GM23248 (cell line): ENCODE data around the gene AKT3. TPM values are rescaled to one million over a fixed set of nuclear protein-coding genes. Genes with fewer than 3 reads are reported as not detected.

Experiments used
- DNase-seq: peaks from one replicate; pipeline ENCODE4 v3.0.0-alpha.2; 2015
- H2AFZ ChIP-seq: fragments of 200-600 bp; sonication (generic); 2 replicates; pipeline ENCODE4 v1.6.1; 2016; ENCODE audit warnings: antibody characterized with exemption
- H3F3A ChIP-seq: fragments of 200-600 bp; sonication (generic); 2 replicates; pipeline ENCODE4 v1.6.1; 2016; ENCODE audit warnings: mild to moderate bottlenecking, antibody characterized with exemption, mixed run types; ENCODE audit not compliant: insufficient read depth
- H3K27ac ChIP-seq: fragments of 200-600 bp; sonication (generic); 2 replicates; pipeline ENCODE4 v1.5.1; 2016; ENCODE audit warnings: mild to moderate bottlenecking
- H3K27me3 ChIP-seq: fragments of 200-600 bp; sonication (generic); replicated peaks from 2 replicates; pipeline ENCODE4 v1.6.1; 2016; ENCODE audit warnings: mild to moderate bottlenecking; ENCODE audit not compliant: insufficient read depth
- H3K36me3 ChIP-seq: fragments of 200-600 bp; sonication (generic); 2 replicates; pipeline ENCODE4 v1.6.1; 2016; ENCODE audit warnings: low read depth, mild to moderate bottlenecking
- H3K4me1 ChIP-seq: fragments of 200-600 bp; sonication (generic); 2 replicates; pipeline ENCODE4 v1.6.1; 2016; ENCODE audit warnings: mild to moderate bottlenecking; ENCODE audit not compliant: insufficient read depth
- H3K4me2 ChIP-seq: fragments of 200-600 bp; sonication (generic); one replicate; pipeline ENCODE4 v1.6.1; 2016; ENCODE audit warnings: mild to moderate bottlenecking; ENCODE audit not compliant: unreplicated experiment
- H3K4me3 ChIP-seq: fragments of 200-600 bp; sonication (generic); 2 replicates; pipeline ENCODE4 v1.5.1; 2016; ENCODE audit warnings: mild to moderate bottlenecking
- H3K79me2 ChIP-seq: fragments of 200-600 bp; sonication (generic); 2 replicates; pipeline ENCODE4 v1.6.1; 2016; ENCODE audit warnings: mild to moderate bottlenecking; ENCODE audit not compliant: insufficient read depth
- H3K9ac ChIP-seq: fragments of 200-600 bp; sonication (generic); 2 replicates; pipeline ENCODE4 v1.6.1; 2016; ENCODE audit warnings: mild to moderate bottlenecking
- H3K9me2 ChIP-seq: fragments of 200-600 bp; sonication (generic); 2 replicates; pipeline ENCODE4 v1.6.1; 2016; ENCODE audit warnings: mixed run types, mild to moderate bottlenecking, moderate library complexity; ENCODE audit not compliant: insufficient read depth
- H3K9me3 ChIP-seq: fragments of 200-600 bp; sonication (generic); one replicate; pipeline ENCODE4 v1.6.1; 2017; ENCODE audit warnings: low read depth
- H4K20me1 ChIP-seq: fragments of 200-600 bp; sonication (generic); 2 replicates; pipeline ENCODE4 v1.6.0; 2016; ENCODE audit not compliant: insufficient read depth
- EZH2 ChIP-seq: fragments of 200-600 bp; sonication (generic); IDR thresholded peaks from 2 replicates; pipeline ENCODE4 v1.6.1; 2018; ENCODE audit warnings: antibody characterized with exemption, mild to moderate bottlenecking; ENCODE audit not compliant: insufficient read depth, poor library complexity, severe bottlenecking
- EZH2phosphoT487 ChIP-seq: fragments of 200-600 bp; sonication (generic); IDR thresholded peaks from 2 replicates; pipeline ENCODE4 v1.6.1; 2018; ENCODE audit warnings: antibody characterized with exemption, moderate library complexity, mild to moderate bottlenecking, low read depth; ENCODE audit not compliant: insufficient read depth
- WGBS, 2 experiments: methylation state at CpG; one replicate each; pipeline ENCODE4 v1.1.6; 2015 to 2017; ENCODE audit warnings: low lambda C conversion rate in 2 of 2, low coverage in 1 of 2; ENCODE audit errors: missing lambda C conversion rate in 2 of 2; 5-methylcytosine and 5-hydroxymethylcytosine counted together
- in situ Hi-C: fragments of 300-500 bp; cut with MboI; formaldehyde crosslinking; loops from 2 replicates; pipeline ENCODE4 v1.15.0; 2020
- polyA plus RNA-seq: library from polyadenylated mRNA; unstranded; fragments of >200 nt; fragmentation: Nextera tagmentation; extraction: Ambion mirVana; gene quantifications from 2 replicates; pipeline ENCODE4 v1.2.1, GENCODE V29; 2016
- total RNA-seq: library from RNA; depleted of rRNA; stranded (reverse); fragments of >200 nt; shearing (Covaris generic); gene quantifications from 2 replicates; pipeline ENCODE4 v1.2.3, GENCODE V29; 2014

AKT3 gene
- total and polyA plus RNA-seq, 2 experiments from 2014 or later, result 9.1 to 31.2 TPM

DNA sequence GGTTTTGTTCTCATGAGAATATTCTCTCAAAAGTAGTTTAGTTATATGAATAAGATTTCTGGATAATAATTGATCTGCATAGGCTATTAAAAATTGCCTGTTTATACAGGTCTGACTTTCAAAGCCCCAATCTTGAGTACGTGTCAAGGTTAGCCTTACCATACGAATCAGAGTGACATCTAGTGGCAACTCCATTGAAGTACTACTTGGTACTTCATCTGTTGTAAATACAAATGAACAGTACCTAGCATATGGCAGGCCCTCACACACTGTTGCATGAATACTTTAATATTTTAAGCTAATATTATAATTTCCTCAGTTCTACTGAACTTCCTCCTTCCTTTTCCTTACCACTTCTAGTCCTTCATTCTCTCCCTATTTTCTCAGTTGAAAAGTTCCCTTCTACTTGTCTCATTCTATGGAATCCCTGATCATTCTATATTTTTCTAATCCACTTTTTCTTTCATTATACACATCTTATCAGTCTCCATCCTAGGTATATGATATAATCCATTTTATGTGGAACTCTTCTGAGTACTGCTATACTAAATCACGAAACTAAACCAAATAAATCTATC lies 101.2 kb downstream of the AKT3 start:
- H3K9me2 ChIP-seq, result no peaks in the 10 kb centered on the region
- H3K4me1 ChIP-seq, result peaks cover 26% of the 10 kb centered on the region
- no peak overlapping the region for H3K4me3 ChIP-seq
- H4K20me1 ChIP-seq, result no peaks in the 10 kb centered on the region; the same call in 1 of the 2 replicates
- peaks cover 10% of the 10 kb centered on the region; the same call in 1 of the 2 replicates for H3F3A ChIP-seq
- no peak overlapping the region for H3K4me2 ChIP-seq
- 31 to 34% methylated on average over 3 of the region's 3 CpGs for WGBS, 2 experiments
- no peaks in the 10 kb centered on the region for H3K27me3 ChIP-seq
- TF ChIP-seq EZH2 (no peak), EZH2phosphoT487 (no peak)
- DNase-seq, result peak; percentile 88
- no peaks in the 10 kb centered on the region for H3K36me3 ChIP-seq
- in situ Hi-C loops, result loop anchor here (25.0 kb wide), 1 partner anchor 386 kb away; no protein-coding TSS in a partner anchor
- H2AFZ ChIP-seq, result no peak overlapping the region
- peak overlapping the region; percentile 11; the same call in 1 of the 2 replicates for H3K9ac ChIP-seq
- no peaks in the 10 kb centered on the region for H3K9me3 ChIP-seq
- peaks cover 93% of the 10 kb centered on the region for H3K79me2 ChIP-seq
- peak overlapping the region; percentile 5; the same call in 1 of the 2 replicates for H3K27ac ChIP-seq

DNA sequence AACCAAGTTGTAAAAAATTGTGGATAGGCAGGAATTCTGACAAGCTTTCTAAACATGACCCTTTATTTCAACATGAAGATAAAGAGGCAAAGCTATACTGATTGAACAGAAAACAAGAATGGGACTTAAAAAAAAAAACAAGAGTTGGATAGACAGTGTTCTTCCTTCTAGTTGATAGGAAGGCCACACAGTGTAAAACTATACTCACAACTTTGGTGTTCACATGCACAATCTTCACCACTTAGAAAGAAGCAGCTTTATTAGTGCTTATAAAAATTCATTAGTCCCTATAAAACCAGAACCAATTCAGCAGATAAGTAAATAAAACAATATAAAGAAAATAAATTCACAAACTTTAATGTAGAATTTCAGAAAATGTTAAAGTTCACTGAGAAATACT lies 101.8 kb downstream of the AKT3 start:
- Histone ChIP-seq H3K27ac (peak overlapping the region; percentile 5; the same call in 1 of the 2 replicates), H3F3A (peaks cover 14% of the 10 kb centered on the region), H3K9me2 (no peaks in the 10 kb centered on the region), H3K4me2 (no peak overlapping the region), H2AFZ (no peak overlapping the region), H3K36me3 (no peaks in the 10 kb centered on the region), H3K4me1 (peaks cover 27% of the 10 kb centered on the region), H3K4me3 (no peak overlapping the region), H3K9me3 (no peaks in the 10 kb centered on the region), H4K20me1 (no peaks in the 10 kb centered on the region; the same call in 1 of the 2 replicates), H3K27me3 (no peaks in the 10 kb centered on the region), H3K79me2 (peaks cover 93% of the 10 kb centered on the region), H3K9ac (peak overlapping the region; percentile 11; the same call in 1 of the 2 replicates)
- in situ Hi-C loops, result loop anchor here (25.0 kb wide), 1 partner anchor 386 kb away; no protein-coding TSS in a partner anchor
- no peak for TF ChIP-seq EZH2phosphoT487
- no peak for TF ChIP-seq EZH2
- DNase-seq, result no peak

DNA sequence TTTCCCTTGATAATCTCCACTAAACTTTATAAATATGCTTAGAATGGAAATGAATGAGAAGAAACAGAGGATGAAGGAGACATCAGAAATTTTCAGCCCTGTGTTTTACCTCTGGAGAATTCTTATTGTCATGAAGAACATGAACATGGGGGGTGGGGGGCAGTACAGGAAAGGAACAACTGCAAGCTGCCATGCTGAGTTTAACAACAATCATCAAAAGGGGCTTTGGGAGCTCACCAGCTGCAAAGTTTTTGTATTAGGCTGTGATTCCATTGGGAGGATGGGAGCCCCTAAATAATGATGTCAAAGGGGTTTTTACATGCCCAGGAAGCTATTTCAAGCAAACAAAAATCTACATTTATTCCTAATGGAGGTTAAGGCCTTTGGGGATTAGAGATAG lies 103.3 kb downstream of the AKT3 start:
- TF ChIP-seq EZH2 (no peak), EZH2phosphoT487 (no peak)
- Histone ChIP-seq H3K9me3 (no peaks in the 10 kb centered on the region), H3K79me2 (peaks cover 89% of the 10 kb centered on the region), H3K9ac (no peak overlapping the region), H3K9me2 (no peaks in the 10 kb centered on the region), H2AFZ (no peak overlapping the region), H3K4me2 (no peak overlapping the region), H3K4me3 (no peak overlapping the region), H3F3A (peaks cover 28% of the 10 kb centered on the region), H3K27ac (no peak overlapping the region), H3K36me3 (no peaks in the 10 kb centered on the region), H3K27me3 (no peaks in the 10 kb centered on the region), H4K20me1 (no peaks in the 10 kb centered on the region; the same call in 1 of the 2 replicates), H3K4me1 (peaks cover 40% of the 10 kb centered on the region)
- in situ Hi-C loops, result loop anchor here (25.0 kb wide), 1 partner anchor 384 kb away; no protein-coding TSS in a partner anchor
- no peak for DNase-seq

DNA sequence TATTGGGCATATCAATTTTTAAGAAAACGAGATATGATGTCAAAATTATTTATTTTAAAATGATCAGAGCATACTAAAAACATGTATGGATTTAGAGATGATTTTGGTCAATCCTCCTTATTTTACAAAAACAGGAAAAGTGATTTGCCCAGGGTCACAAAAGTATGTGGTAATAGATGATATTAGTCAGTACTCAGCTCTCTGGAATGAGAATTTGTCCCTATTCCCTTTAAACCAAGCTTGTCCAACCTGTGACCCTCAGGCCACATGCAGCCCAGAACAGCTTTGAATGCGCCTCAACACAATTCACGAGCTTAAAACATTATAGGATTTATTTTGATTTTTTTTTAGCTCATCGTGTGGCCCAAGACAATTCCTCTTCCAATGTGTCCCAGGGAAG lies 104.7 kb downstream of the AKT3 start:
- H4K20me1 ChIP-seq, result no peaks in the 10 kb centered on the region; the same call in 1 of the 2 replicates
- H3K27me3 ChIP-seq, result no peaks in the 10 kb centered on the region
- H3K4me1 ChIP-seq, result peaks cover 51% of the 10 kb centered on the region
- no peak overlapping the region for H2AFZ ChIP-seq
- no peaks in the 10 kb centered on the region for H3K36me3 ChIP-seq
- H3K27ac ChIP-seq, result no peak overlapping the region
- H3K9me3 ChIP-seq, result no peaks in the 10 kb centered on the region
- peak; percentile 54 for DNase-seq
- in situ Hi-C loops, result loop anchor here (25.0 kb wide), 1 partner anchor 383 kb away; no protein-coding TSS in a partner anchor
- no peak overlapping the region for H3K4me2 ChIP-seq
- H3K9me2 ChIP-seq, result no peaks in the 10 kb centered on the region
- no peak overlapping the region for H3K4me3 ChIP-seq
- H3K9ac ChIP-seq, result no peak overlapping the region
- peaks cover 89% of the 10 kb centered on the region for H3K79me2 ChIP-seq
- WGBS, 2 experiments, result 56 to 64% methylated on average over 4 of the region's 4 CpGs
- H3F3A ChIP-seq, result peaks cover 37% of the 10 kb centered on the region
- TF ChIP-seq EZH2phosphoT487 (no peak), EZH2 (no peak)
